NCI-H345 (cell line): ENCODE results near the gene GAREM1.
A peak's percentile ranks its signal among the peaks of the same experiment; 100 is the strongest.

Source experiments
- DNase-seq: peaks from one replicate; lab custom pipeline; 2025; lab: John Stamatoyannopoulos, UW

Gene GAREM1

GRCh38 chr18:32459361-32460101 is 11.2 kb downstream of the GAREM1 start:
- DNase-seq = no peak

- DNase-seq = no peak
These were observed 15.3 kb downstream of the GAREM1 start for GRCh38 chr18:32455361-32455760.

GRCh38 chr18:32454593-32454992 is 16.1 kb downstream of the GAREM1 start:
- no peak for DNase-seq

DNA sequence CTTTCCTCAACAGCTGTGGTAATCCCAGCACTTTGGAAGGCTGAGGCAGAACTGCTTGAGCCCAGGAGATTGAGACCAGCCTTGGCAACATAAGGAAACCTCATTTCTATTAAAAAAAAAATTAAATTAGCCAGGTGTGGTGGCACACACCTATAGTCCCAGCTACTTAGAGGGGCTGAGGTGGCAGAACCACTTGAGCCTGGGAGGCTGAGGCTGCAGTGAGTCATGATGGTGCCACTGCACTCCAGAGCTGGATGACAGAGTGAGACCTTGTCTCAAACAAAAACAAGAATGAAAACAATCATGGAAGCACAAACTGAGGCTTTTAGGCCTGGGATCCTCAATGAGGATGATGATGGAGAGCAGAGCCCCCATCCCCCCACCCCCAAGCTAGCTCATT is 19.8 kb downstream of the GAREM1 start:
- no peak for DNase-seq

DNA sequence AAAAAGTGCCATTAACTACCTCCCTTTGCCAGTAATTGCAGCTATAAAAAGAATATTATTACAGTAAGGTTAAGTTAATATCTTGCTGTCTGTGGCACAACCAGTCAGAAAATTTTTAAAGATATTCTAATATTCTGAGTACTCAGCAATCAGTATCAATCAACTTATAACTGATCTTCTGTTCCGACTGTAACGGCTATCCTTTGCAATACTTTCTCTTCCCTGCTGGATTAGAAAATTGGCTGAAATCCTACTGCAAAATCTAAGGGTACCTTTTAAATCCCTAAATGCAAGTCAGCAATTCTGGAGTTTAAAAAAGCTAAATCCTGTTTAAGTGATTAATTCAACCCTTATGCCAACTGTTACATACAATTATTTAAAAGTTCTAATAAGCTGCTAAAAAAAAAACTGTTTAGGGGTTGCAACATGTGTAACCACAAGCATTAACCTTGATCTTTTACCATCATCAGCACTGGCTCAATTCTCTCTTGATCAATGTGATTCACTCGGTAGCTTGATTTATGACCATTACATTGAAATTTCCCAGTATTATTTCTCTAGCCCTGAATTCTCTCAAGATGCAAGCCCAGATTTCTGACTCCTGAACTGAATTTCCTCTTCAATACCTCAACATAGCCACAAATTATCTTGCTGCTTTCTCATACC is 20.5 kb downstream of the GAREM1 start:
- DNase-seq = no peak

GRCh38 chr18:32446780-32447179 is 23.9 kb downstream of the GAREM1 start:
- no peak for DNase-seq

DNA sequence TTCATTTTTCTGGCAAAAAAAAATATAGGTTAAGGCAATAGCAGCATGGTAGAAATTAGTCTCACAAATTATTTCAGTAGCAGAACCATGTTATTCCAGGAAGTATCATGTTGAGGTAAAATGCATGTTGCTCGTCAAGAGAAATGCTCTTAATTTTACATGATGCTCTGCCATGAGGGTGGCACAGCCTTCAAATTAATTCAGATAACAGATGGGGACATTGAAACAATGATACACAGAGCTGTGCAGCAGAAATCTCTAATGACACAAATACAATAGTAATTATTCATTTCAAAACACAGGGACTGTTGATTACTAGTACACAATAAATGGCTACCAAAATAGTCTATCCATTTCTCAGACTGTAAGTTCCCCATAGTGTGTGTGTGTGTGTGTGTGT is 24.8 kb downstream of the GAREM1 start:
- DNase-seq = no peak

DNA sequence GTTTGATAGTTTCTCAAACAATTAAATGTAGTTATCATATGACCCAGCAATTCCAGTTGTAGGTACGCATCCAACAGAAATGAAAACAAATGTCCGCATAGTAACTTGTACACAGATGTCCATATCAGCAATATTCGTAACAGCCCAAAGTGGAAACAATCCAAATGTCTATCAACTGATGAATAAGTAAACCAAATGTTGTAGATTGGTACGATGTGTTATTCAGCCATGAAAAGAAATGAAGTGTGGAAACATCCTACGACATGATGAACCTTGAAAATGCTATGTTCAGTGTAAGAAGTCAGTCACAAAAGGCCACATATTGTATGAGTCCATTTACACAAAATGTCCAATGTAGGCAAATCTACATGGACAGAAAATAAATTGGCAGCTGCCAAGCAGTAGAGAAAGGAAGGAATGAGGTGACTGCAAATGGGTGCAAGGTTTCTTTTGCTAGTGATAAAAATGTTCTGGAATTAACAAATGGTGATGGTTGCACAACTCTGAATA is 26.9 kb downstream of the GAREM1 start:
- no peak for DNase-seq

GRCh38 chr18:32443033-32443705 is 27.5 kb downstream of the GAREM1 start:
- DNase-seq = no peak

- DNase-seq = no peak
These were observed 28.1 kb downstream of the GAREM1 start for GRCh38 chr18:32442575-32442974.

DNA sequence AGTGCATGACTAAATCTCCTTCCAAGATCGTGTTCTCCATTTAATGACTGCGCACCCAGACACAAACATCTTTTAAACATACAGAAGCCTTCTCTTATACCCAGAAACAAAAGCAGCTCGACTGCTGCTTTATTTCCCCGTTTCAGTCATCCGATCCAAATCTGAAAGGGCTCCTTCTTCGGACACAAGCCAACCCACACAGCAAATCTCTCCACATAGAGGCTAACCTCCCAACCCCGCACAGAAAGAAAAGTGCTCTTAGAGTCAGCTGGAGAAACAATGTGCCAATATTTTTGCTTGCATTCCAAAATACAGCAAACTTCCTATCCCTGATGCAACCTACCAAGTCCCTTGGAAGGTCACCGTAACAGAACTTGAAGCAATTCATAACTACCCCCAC is 29.1 kb downstream of the GAREM1 start:
- DNase-seq = no peak

DNA sequence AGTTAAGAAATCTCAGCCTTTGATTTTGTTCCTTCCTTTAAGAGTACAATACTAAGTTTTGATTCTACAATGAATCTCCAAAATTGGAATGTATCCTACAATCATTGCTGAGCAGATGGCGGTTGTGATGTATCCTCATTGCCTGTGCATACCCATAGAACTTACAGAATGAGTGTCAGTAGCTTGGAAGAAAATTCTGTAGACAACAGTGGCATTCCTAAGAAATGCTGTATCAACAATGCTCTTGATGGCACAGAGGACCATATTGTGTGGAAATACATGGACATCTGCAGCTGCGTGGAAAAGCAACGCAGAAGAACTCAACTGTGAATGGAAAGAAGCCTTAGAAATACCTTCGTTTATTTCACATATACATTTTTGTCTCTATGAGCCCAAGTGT is 30.2 kb downstream of the GAREM1 start:
- DNase-seq = no peak

DNA sequence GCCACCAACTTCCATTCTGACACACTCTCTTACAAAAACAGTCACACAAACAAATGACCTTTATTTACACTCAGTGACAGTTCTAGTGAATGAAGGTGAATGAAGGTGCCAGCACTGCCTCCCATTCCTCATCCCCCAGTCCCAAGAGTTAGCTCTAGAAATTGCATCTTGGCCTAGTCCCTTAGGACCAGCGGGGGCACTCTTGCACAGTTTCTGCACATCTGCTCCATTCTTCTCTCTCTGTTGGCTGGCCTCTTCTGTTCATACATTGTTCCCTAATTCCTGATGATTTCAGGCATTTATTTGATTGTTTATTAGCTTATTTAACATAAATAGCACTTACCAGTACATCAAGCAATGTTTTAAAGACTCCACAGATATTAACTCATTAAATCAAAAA is 30.9 kb downstream of the GAREM1 start:
- no peak for DNase-seq

DNA sequence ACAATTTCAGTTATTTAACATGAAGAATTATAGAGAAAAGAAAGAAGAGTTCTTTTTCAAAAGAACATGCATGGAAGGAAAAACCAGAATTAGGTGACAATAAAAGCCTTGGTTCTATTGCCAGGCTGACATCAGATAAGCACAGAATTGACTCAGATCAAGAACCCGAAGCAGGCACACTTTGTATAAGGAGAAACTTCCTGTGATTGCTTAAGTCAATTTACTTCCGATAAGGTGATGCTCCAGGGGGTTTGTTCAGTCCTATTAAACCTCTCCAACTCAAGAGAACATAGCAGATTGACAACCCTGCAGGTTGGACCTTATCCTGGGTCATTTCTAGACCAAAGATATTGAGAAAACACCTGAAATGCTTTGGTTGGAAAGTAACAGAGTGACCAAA is 31.4 kb downstream of the GAREM1 start:
- DNase-seq = no peak

GRCh38 chr18:32438173-32438572 is 32.5 kb downstream of the GAREM1 start:
- DNase-seq = peak; percentile 23

- DNase-seq = no peak
These were observed 33.4 kb downstream of the GAREM1 start for GRCh38 chr18:32437100-32437834.

DNA sequence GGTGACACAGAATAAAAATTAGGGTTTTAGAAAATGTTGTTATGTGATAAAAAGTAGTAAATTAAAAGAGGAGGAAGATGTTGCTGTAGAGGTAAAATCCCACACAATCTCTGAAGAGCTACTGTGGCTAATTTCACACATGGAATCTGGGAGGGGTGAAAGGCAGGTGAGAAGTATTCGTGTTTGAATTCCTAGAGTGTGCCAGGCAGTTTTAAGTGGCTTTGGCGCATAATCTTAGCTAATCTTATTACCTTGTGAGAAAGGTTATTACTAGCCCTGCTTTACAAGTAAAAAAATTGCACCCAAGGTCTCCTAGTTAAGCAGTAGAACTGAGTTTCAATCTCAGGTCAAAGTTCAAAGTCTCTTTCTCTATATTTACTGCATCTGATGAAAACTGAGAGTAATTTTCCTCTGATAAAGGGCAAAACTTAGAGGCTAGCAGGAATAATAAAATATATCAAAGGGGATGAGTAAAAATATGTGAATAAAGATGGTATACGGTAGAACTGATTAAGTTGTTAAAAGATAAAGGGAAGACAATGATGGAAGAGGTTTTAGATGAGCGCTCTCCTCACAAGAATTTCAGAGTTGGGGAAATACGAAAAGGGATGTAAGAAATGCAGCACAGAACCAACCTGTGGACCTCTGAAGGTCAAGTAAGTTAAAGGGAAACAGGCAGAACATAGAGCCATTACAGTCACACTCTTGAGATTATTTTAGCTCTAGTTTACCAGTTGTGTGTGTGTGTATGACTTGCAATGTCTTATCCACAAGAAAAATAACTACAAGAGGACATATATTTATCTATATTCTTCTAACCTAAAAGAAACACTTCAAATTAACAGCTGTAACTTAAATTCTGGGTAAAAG is 34.8 kb downstream of the GAREM1 start:
- no peak for DNase-seq

DNA sequence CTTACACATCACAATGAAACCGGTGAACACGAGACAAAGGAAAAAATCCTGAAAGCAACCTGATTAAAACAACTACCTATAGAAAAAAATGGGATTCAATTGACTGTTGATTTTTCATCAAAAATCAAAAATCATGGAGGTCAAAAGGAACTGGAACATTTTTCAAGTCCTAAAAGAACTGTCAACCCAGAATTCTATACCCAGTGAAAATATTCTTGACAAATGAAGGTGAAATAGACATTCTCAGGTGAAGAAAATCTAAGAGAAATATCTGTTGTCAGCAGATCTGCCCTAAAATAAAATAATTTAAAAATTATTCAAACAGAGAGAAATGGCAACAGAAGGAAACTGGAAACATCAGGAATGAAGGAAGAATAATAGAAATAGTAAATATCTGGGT is 38.9 kb downstream of the GAREM1 start:
- no peak for DNase-seq

- DNase-seq = no peak
These were observed 41.3 kb downstream of the GAREM1 start for GRCh38 chr18:32429402-32429801.

DNA sequence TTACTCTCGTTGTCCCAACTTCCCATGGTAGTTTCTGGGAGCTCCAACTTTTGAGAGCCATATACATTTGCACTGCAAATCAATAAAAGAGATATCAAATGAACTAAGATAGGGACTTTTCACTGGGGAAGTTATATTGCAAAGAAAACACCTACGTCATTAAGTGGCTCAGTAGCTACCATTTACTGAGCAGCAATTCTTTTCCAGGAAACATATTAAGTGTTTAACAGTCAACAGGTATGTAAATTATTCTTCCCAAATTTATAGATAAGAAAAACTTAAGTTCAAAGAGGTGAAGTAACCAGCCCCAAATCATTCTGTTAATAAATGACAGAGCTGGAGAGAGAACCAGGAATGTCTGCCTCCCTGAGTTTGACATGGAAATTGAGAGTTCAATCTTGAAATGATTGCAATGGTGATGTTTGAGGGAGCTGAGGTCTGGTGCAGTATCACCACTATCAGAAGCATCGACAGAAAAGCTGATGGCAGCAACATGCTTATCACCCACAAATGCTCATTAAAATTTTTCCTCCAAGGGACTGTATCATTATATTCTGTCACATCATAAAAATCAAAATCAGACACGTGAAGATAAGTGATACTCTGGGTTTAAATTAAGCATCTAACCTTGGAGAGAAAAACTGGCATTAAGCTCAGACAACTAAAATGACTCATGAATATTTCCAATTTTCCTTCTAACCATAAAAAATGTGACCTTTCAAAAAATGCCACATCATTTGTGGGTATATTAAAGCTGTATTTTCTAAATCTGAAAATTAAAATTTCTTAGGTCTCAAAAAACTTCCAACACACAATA is 43.4 kb downstream of the GAREM1 start:
- DNase-seq = no peak

DNA sequence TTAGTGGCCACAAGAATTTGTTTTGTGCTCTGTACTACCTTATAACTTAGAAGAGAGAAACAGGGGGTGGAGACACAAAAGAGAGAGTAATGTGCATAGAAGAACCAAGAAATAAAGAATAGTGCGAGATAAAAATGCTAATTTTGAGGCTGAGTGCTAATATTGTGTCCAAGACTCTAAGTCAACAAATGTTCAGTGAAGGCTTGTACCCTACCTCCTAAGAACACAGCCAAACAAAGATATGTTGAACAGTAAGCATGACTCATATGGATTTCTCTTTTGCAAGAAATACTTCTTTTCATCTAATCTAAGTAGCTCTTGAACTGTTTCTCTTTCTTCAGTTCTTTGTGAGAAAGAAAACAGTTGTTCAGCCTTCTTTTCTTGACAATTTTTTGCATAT is 45.2 kb downstream of the GAREM1 start:
- no peak for DNase-seq
